GM19099 (cell line): ENCODE results near the gene ILDR2.

Source experiments
- POLR2A ChIP-seq: IDR thresholded peaks from 3 replicates; pipeline ENCODE4 v1.6.1; 2011; ENCODE audit warnings: low read depth; ENCODE audit not compliant: insufficient read length; ENCODE audit errors: extremely low read depth

The ILDR2 gene

DNA sequence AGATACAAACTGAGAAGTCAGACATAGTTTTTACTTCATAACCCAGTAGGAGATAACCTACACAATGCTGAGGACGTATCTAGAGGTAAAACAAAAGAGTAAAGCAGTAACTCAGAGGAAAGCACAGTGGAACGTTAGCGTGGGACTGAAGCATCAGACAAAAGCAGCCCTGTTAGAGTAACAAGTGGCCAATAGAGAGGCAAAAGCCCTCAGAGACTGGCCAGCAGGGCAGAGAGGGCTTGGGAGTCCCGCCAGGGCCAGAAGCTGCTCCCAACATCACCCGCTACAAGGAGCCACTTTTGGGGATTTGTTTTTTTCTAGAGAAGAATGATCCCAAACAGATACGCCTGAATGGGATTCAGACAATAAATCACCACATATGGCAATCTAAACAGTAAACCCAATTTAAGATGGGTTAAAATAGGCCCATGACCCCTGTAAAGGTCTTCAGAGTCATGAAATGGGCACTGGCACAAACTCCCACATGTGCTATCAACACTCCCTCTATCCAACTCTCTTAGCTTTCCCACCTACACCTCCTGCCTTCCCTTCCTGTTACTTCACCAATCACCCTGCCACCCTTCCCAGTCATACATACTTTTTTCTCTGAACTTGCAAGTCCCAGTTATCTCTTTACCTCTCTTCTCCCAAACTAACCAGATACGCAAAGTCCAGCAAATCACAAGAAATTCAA is 116.5 kb downstream of the ILDR2 start:
- TF ChIP-seq POLR2A = no peak
